ENCODE data around the gene SLC4A1AP.

Gene SLC4A1AP

GRCh38 chr2:27735263-27735904 is 71.7 kb downstream of the SLC4A1AP start:
- no peaks in the 10 kb centered on the region for H3K27me3 Mint-ChIP-seq
- H3K4me1 Mint-ChIP-seq, result peaks cover 17% of the 10 kb centered on the region
- H3K36me3 Mint-ChIP-seq, result no peaks in the 10 kb centered on the region
- H3K4me3 Mint-ChIP-seq, result peak overlapping the region; percentile 62
- no peaks in the 10 kb centered on the region for H3K9me3 Mint-ChIP-seq
- peak overlapping the region; percentile 33 for H3K27ac Mint-ChIP-seq

- Mint-ChIP-seq H3K4me1 (peaks cover 17% of the 10 kb centered on the region), H3K4me3 (peak overlapping the region; percentile 36), H3K27ac (no peak overlapping the region)
These were observed 72.6 kb downstream of the SLC4A1AP start for GRCh38 chr2:27736031-27736889.

GRCh38 chr2:27736890-27737204 is 73.2 kb downstream of the SLC4A1AP start:
- Mint-ChIP-seq H3K4me1 (peaks cover 17% of the 10 kb centered on the region), H3K9me3 (no peaks in the 10 kb centered on the region), H3K27me3 (no peaks in the 10 kb centered on the region), H3K27ac (no peak overlapping the region), H3K4me3 (no peak overlapping the region), H3K36me3 (no peaks in the 10 kb centered on the region)

More at GRCh38 chr2:27736031-27736889, 72.6 kb downstream of the SLC4A1AP start:
- no peaks in the 10 kb centered on the region for H3K27me3 Mint-ChIP-seq
- H3K9me3 Mint-ChIP-seq, result no peaks in the 10 kb centered on the region
- no peaks in the 10 kb centered on the region for H3K36me3 Mint-ChIP-seq

GRCh38 chr2:27737676-27738348 is 74.1 kb downstream of the SLC4A1AP start:
- Mint-ChIP-seq H3K9me3 (no peaks in the 10 kb centered on the region), H3K4me1 (peaks cover 17% of the 10 kb centered on the region), H3K4me3 (no peak overlapping the region), H3K36me3 (no peaks in the 10 kb centered on the region), H3K27me3 (no peaks in the 10 kb centered on the region), H3K27ac (no peak overlapping the region)

- Mint-ChIP-seq H3K27me3 (no peaks in the 10 kb centered on the region), H3K4me3 (no peak overlapping the region), H3K9me3 (no peaks in the 10 kb centered on the region), H3K36me3 (no peaks in the 10 kb centered on the region), H3K27ac (no peak overlapping the region), H3K4me1 (peaks cover 17% of the 10 kb centered on the region)
These were observed 74.8 kb downstream of the SLC4A1AP start for GRCh38 chr2:27738349-27739057.

- peaks cover 17% of the 10 kb centered on the region for H3K4me1 Mint-ChIP-seq
- H3K36me3 Mint-ChIP-seq, result no peaks in the 10 kb centered on the region
- no peak overlapping the region for H3K4me3 Mint-ChIP-seq
- H3K27ac Mint-ChIP-seq, result no peak overlapping the region
- no peaks in the 10 kb centered on the region for H3K9me3 Mint-ChIP-seq
- no peaks in the 10 kb centered on the region for H3K27me3 Mint-ChIP-seq
These were observed 75.3 kb downstream of the SLC4A1AP start for GRCh38 chr2:27739058-27739373.

- Mint-ChIP-seq H3K9me3 (no peaks in the 10 kb centered on the region), H3K27ac (no peak overlapping the region), H3K4me1 (peaks cover 3% of the 10 kb centered on the region), H3K27me3 (no peaks in the 10 kb centered on the region), H3K36me3 (no peaks in the 10 kb centered on the region), H3K4me3 (no peak overlapping the region)
These were observed 78.0 kb downstream of the SLC4A1AP start for GRCh38 chr2:27741673-27742072.

- no peaks in the 10 kb centered on the region for H3K9me3 Mint-ChIP-seq
These were observed 78.9 kb downstream of the SLC4A1AP start for GRCh38 chr2:27742571-27742970.

More at GRCh38 chr2:27742571-27742970, 78.9 kb downstream of the SLC4A1AP start:
- Mint-ChIP-seq H3K4me3 (no peak overlapping the region), H3K27me3 (no peaks in the 10 kb centered on the region), H3K27ac (no peak overlapping the region), H3K4me1 (no peaks in the 10 kb centered on the region), H3K36me3 (no peaks in the 10 kb centered on the region)

Data from activated naive CD4-positive, alpha-beta T cell treated with anti-CD3 and anti-CD28 coated beads, Interleukin-2, amount 50 U/mL, for 24 hours (primary cell).